ENCODE measurements around the gene SCAMP3. TPM values are rescaled to one million over a fixed set of nuclear protein-coding genes. Genes with fewer than 3 reads are reported as not detected.
"Not testable (repeated sequence)": the region's sequence is repeated elsewhere in the genome, so short reads cannot be mapped to it uniquely, and the experiment has no call there.

SCAMP3 gene
- total RNA-seq, 2 experiments from 2014 or later, result 81.3 to 97.2 TPM

- no peak for ATAC-seq
- POLR2A ChIA-PET, result interaction anchor here (0.6 to 0.8 kb wide), 2 partner anchors 21 to 42 kb away, joined by 3 read pairs; no protein-coding TSS in a partner anchor
Observed at GRCh38 chr1:155236451-155236850, 25.7 kb downstream of the SCAMP3 start.

GRCh38 chr1:155235375-155235774 lies 26.8 kb downstream of the SCAMP3 start:
- H3K9me3 Mint-ChIP-seq; CTCF ChIA-PET; H3K4me3 Mint-ChIP-seq; H3K36me3 Mint-ChIP-seq (ENCODE audit: low read depth); ATAC-seq; H3K27me3 Mint-ChIP-seq; H3K27ac Mint-ChIP-seq; DNase-seq; POLR2A ChIA-PET; intact Hi-C loops (cut with micrococcal nuclease); H3K4me1 Mint-ChIP-seq (ENCODE audit: low read depth): not testable (repeated sequence)

More at GRCh38 chr1:155236451-155236850, 25.7 kb downstream of the SCAMP3 start:
- intact Hi-C loops (cut with micrococcal nuclease), result no loop called here
- CTCF ChIA-PET, result no interaction called here
- peaks cover 6% of the 10 kb centered on the region for H3K36me3 Mint-ChIP-seq (ENCODE audit: low read depth)
- no peaks in the 10 kb centered on the region for H3K9me3 Mint-ChIP-seq
- H3K27me3 Mint-ChIP-seq, result no peaks in the 10 kb centered on the region
- H3K4me3 Mint-ChIP-seq, result no peak overlapping the region
- peaks cover 12% of the 10 kb centered on the region for H3K4me1 Mint-ChIP-seq (ENCODE audit: low read depth)
- H3K27ac Mint-ChIP-seq, result no peak overlapping the region
- no peak for DNase-seq
- no peak for TF ChIP-seq CTCF (IDR thresholded peaks at IDR 0.05)

- H3K4me1 Mint-ChIP-seq (ENCODE audit: low read depth); H3K36me3 Mint-ChIP-seq (ENCODE audit: low read depth); H3K9me3 Mint-ChIP-seq; ATAC-seq; H3K27ac Mint-ChIP-seq; intact Hi-C loops (cut with micrococcal nuclease); DNase-seq; H3K4me3 Mint-ChIP-seq; H3K27me3 Mint-ChIP-seq; POLR2A ChIA-PET; CTCF ChIA-PET: not testable (repeated sequence)
Observed at GRCh38 chr1:155233502-155233901, 28.7 kb downstream of the SCAMP3 start.

- H3K4me3 Mint-ChIP-seq; DNase-seq; H3K9me3 Mint-ChIP-seq; H3K36me3 Mint-ChIP-seq (ENCODE audit: low read depth); H3K27ac Mint-ChIP-seq; H3K27me3 Mint-ChIP-seq; CTCF ChIA-PET; ATAC-seq; intact Hi-C loops (cut with micrococcal nuclease): not testable (repeated sequence)
- POLR2A ChIA-PET, result interaction anchor here (1.0 to 1.5 kb wide), 3 partner anchors 9 to 38 kb away, joined by 3 to 4 read pairs (median 3); no protein-coding TSS in a partner anchor
- H3K4me1 Mint-ChIP-seq (ENCODE audit: low read depth), result peaks cover 13% of the 10 kb centered on the region
Observed at GRCh38 chr1:155232001-155232978, 29.9 kb downstream of the SCAMP3 start.

- H3K27me3 Mint-ChIP-seq; intact Hi-C loops (cut with micrococcal nuclease); CTCF ChIA-PET; H3K4me3 Mint-ChIP-seq; DNase-seq; H3K9me3 Mint-ChIP-seq; H3K36me3 Mint-ChIP-seq (ENCODE audit: low read depth); ATAC-seq: not testable (repeated sequence)
- POLR2A ChIA-PET, result interaction anchor here (1.0 to 1.5 kb wide), 3 partner anchors 10 to 37 kb away, joined by 3 to 4 read pairs (median 3); no protein-coding TSS in a partner anchor
- peaks cover 16% of the 10 kb centered on the region for H3K4me1 Mint-ChIP-seq (ENCODE audit: low read depth)
- H3K27ac Mint-ChIP-seq, result peak overlapping the region; percentile 26
Observed at GRCh38 chr1:155231302-155231701, 30.9 kb downstream of the SCAMP3 start.

- POLR2A ChIA-PET, result interaction anchor here (1.5 to 3.8 kb wide), 4 partner anchors 13 to 34 kb away, joined by 5 to 23 read pairs (median 18); a partner anchor contains a TSS
- no peak for TF ChIP-seq CTCF (IDR thresholded peaks at IDR 0.05)
- Mint-ChIP-seq H3K27me3 (no peaks in the 10 kb centered on the region), H3K9me3 (no peaks in the 10 kb centered on the region), H3K4me3 (peak overlapping the region; percentile 91), H3K4me1 (ENCODE audit: low read depth) (peaks cover 35% of the 10 kb centered on the region), H3K27ac (peak overlapping the region; percentile 99), H3K36me3 (ENCODE audit: low read depth) (peaks cover 6% of the 10 kb centered on the region)
- no peak for ATAC-seq
- intact Hi-C loops (cut with micrococcal nuclease), result loop anchor here (5.0 kb wide), 1 partner anchor 51 kb away; no protein-coding TSS in a partner anchor
- DNase-seq, result no peak
- CTCF ChIA-PET, result interaction anchor here (0.8 to 3.0 kb wide), 6 partner anchors 21 to 166 kb away, joined by 3 to 21 read pairs (median 10); partner anchors contain the start of genes KRTCAP2 and TRIM46
Observed at GRCh38 chr1:155228096-155228427, 34.1 kb downstream of the SCAMP3 start.
